ENCODE measurements around the gene TEDC1. TPM values are rescaled to one million over a fixed set of nuclear protein-coding genes. Genes with fewer than 3 reads are reported as not detected.

The TEDC1 gene
- total RNA-seq, 1 donor from 2014 or later = 18.1 TPM

DNA sequence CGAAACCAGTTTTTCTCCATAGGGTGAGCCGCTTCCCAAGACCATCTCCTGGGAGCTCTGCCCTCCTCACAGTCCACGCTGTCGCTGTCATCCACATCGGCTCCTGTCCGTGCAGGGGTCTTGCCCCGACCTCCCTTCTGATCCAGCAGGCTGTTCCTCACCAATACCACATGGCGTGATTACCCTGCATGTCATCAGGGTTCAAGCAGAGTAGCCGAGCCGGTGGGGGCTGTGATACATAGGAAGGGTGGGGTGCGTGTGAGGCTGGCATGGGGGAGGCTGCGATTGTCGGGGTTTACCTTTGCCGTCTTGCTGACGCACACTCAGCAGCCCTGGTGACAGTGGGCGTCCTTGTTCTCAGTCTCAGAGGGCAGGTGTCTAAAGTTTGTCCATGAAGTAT, 17.0 kb downstream of the TEDC1 start:
- no peaks in the 10 kb centered on the region for H3K36me3 Mint-ChIP-seq (ENCODE audit: low read depth)
- no peak for ATAC-seq (ENCODE audit: low read depth)
- POLR2A ChIA-PET = interaction anchor here (0.7 kb wide), 1 partner anchor 322 kb away, joined by 3 read pairs; no protein-coding TSS in a partner anchor

DNA sequence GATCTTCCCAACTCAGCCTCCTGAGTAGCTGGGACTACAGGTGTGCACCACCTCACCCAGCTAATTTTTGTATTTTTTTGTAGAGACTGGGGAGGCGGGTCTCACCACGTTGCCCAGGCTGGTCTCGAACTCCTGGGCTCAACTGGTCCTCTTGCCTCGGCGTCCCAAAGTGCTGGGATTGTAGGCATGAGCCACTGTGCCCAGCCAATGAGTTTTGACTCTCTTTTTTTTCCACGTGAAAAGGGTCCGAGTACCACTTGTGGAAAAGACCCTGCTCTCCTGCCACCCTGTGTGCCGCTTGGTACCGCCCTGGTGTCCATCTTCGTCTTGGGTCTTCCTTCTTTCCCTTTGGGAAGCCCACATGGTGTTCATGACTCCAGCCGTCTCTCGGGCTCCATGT, 17.6 kb downstream of the TEDC1 start:
- ChIA-PET POLR2A (no interaction called here), CTCF (no interaction called here)
- no peak for ATAC-seq (ENCODE audit: low read depth)
- intact Hi-C loops (cut with micrococcal nuclease) = no loop called here
- TF ChIP-seq, protein P1, sequence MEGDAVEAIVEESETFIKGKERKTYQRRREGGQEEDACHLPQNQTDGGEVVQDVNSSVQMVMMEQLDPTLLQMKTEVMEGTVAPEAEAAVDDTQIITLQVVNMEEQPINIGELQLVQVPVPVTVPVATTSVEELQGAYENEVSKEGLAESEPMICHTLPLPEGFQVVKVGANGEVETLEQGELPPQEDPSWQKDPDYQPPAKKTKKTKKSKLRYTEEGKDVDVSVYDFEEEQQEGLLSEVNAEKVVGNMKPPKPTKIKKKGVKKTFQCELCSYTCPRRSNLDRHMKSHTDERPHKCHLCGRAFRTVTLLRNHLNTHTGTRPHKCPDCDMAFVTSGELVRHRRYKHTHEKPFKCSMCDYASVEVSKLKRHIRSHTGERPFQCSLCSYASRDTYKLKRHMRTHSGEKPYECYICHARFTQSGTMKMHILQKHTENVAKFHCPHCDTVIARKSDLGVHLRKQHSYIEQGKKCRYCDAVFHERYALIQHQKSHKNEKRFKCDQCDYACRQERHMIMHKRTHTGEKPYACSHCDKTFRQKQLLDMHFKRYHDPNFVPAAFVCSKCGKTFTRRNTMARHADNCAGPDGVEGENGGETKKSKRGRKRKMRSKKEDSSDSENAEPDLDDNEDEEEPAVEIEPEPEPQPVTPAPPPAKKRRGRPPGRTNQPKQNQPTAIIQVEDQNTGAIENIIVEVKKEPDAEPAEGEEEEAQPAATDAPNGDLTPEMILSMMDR (IDR thresholded peaks at IDR 0.05) = no peak
- H3K27ac Mint-ChIP-seq = no peak overlapping the region
- H3K36me3 Mint-ChIP-seq (ENCODE audit: low read depth) = no peaks in the 10 kb centered on the region
- H3K4me3 Mint-ChIP-seq = no peak overlapping the region
- H3K9me3 Mint-ChIP-seq = no peaks in the 10 kb centered on the region
- peaks cover 5% of the 10 kb centered on the region for H3K4me1 Mint-ChIP-seq
- H3K27me3 Mint-ChIP-seq = peaks cover 18% of the 10 kb centered on the region
- DNase-seq = no peak

More for the DNA sequence above, 17.0 kb downstream of the TEDC1 start:
- Mint-ChIP-seq H3K27me3 (peaks cover 20% of the 10 kb centered on the region), H3K4me1 (peaks cover 5% of the 10 kb centered on the region), H3K9me3 (no peaks in the 10 kb centered on the region), H3K27ac (no peak overlapping the region), H3K4me3 (no peak overlapping the region)
- CTCF ChIA-PET = no interaction called here
- no peak for DNase-seq
- intact Hi-C loops (cut with micrococcal nuclease) = no loop called here
- TF ChIP-seq, protein P1 (IDR thresholded peaks at IDR 0.05) = no peak

DNA sequence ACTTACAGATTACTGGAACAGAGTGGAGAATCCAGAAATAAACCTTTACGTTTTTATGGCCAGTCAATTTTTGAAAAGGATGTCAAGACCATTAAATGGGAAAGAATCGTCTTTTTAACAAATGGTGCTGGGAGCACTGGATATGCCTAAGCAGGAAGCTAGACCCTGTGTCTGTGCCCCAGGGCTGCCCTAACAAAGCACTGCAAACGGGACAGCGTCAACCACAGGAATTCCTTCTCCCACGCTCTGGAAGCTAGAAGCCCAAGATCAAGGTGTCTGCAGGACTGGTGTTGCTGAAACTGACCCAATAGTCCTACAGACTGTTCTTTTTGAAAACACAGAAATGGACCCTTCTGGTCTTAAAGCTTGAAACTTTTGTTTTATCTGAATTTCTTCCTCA, 26.1 kb downstream of the TEDC1 start:
- ATAC-seq (ENCODE audit: low read depth) = no peak
- Mint-ChIP-seq H3K36me3 (ENCODE audit: low read depth) (no peaks in the 10 kb centered on the region), H3K27me3 (peaks cover 34% of the 10 kb centered on the region), H3K4me1 (peaks cover under 1% of the 10 kb centered on the region), H3K9me3 (no peaks in the 10 kb centered on the region), H3K4me3 (no peak overlapping the region), H3K27ac (no peak overlapping the region)
- CTCF ChIA-PET = no interaction called here
- POLR2A ChIA-PET = no interaction called here
- no peak for DNase-seq
- intact Hi-C loops (cut with micrococcal nuclease) = no loop called here
- TF ChIP-seq, protein P1 (IDR thresholded peaks at IDR 0.05) = no peak

DNA sequence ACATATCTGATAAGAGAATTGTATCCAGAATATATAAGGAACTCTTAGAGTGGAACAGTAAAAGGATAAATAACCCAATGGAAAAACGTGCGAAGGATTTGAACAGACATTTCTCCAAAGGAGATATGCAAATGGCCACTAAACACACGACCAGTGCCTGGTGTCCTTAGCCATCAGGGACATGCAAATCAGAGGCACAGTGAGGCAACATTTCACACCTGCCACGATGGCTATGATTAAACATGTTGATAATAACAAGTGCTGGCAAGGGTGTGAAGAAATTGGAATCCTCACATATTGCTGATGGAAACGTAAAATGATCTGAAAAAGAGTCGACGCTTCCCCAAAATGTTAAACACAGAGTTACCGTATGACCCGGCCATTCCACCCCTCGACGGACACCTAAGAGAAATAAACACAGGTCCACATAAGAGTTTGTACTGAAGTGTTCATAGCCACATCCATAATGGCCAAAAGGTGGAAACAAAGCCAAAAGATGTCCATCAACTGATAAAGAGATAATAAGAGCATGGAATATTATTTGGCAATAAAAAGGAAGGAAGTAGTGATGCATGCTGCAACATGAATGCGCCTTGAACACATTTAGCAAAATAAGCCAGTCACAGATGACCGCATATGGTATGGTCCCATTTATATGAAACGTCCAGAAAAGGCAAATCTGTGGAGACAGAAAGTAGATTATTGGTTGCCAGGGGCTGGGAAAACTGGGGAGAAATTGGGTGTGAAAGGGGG, 29.1 kb downstream of the TEDC1 start:
- ChIA-PET CTCF (no interaction called here), POLR2A (no interaction called here)
- ATAC-seq (ENCODE audit: low read depth) = no peak
- no peak for DNase-seq
- Mint-ChIP-seq H3K36me3 (ENCODE audit: low read depth) (no peaks in the 10 kb centered on the region), H3K4me3 (no peak overlapping the region), H3K27ac (no peak overlapping the region), H3K4me1 (no peaks in the 10 kb centered on the region), H3K9me3 (no peaks in the 10 kb centered on the region), H3K27me3 (peaks cover 23% of the 10 kb centered on the region)
- TF ChIP-seq, protein P1 (IDR thresholded peaks at IDR 0.05) = no peak
- intact Hi-C loops (cut with micrococcal nuclease) = no loop called here

DNA sequence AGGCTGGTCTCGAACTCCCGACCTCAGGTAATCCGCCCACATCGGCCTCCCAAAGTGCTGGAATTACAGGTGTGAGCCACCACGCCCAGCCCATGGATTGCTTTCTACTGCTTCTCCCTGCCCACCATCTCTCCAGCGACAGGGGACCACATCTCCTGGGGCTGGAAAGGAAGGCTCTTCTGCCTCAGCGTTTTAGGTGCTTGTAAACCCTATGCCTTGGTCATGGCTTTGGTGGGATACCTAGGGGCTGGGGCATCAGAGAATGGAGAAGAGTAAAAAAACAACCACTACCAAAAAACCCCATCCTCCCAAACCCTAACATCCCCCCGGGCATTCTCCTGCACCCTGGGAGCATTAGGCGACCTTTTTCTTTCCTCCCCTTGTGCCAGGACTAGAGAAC, 34.3 kb downstream of the TEDC1 start:
- peaks cover 6% of the 10 kb centered on the region for H3K27me3 Mint-ChIP-seq

More for the DNA sequence above, 34.3 kb downstream of the TEDC1 start:
- ATAC-seq (ENCODE audit: low read depth) (no peak), DNase-seq (no peak)
- Mint-ChIP-seq H3K4me1 (peaks cover 19% of the 10 kb centered on the region), H3K27ac (no peak overlapping the region), H3K9me3 (no peaks in the 10 kb centered on the region), H3K36me3 (ENCODE audit: low read depth) (no peaks in the 10 kb centered on the region), H3K4me3 (peak overlapping the region; percentile 32)
- TF ChIP-seq, protein P1 (IDR thresholded peaks at IDR 0.05) = no peak
- CTCF ChIA-PET = no interaction called here
- intact Hi-C loops (cut with micrococcal nuclease) = no loop called here
- POLR2A ChIA-PET = no interaction called here
